Thyroid gland (tissue), 4 donors: ENCODE measurements around the gene ABCA9.

Source experiments
- POLR2A ChIP-seq, 2 donors: fragments of 450-650 bp; IDR thresholded peaks; one replicate each; pipeline ENCODE4 v1.6.1; 2017; ENCODE audit warnings: antibody characterized with exemption in 2 of 2, mild to moderate bottlenecking in 2 of 2, moderate library complexity in 1 of 2
- TF ChIP-seq, protein P1 (sequence below), 6 experiments: fragments of 200-600 bp in 3 of 6; fragments of 450-650 bp in 3 of 6; sonication (generic) in 3 of 6; IDR thresholded peaks; one replicate each; pipeline ENCODE4 v1.5.1; 2016 to 2019; ENCODE audit warnings: antibody characterized with exemption in 6 of 6, mild to moderate bottlenecking in 2 of 6, inconsistent platforms in 1 of 6, moderate library complexity in 1 of 6

DNA sequence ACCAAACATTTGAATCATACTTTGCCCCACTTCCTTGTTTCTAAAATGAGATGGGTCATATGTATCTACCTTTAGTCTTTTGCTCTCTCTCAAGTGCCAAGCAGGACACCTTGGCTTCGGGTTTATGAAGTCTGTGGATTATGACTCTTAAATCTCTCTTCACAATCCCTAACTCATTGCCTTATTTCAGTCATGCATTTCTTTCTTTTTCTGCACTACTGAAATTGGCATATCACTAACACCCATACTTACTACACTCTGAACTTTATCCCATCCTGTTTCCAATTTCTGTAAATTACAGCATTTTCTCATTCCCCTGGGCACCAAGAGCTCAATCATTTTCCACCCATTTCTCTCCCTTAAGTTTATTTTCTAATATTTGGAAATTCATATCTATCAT, 42.0 kb downstream of the ABCA9 start:
- TF ChIP-seq, protein P1, sequence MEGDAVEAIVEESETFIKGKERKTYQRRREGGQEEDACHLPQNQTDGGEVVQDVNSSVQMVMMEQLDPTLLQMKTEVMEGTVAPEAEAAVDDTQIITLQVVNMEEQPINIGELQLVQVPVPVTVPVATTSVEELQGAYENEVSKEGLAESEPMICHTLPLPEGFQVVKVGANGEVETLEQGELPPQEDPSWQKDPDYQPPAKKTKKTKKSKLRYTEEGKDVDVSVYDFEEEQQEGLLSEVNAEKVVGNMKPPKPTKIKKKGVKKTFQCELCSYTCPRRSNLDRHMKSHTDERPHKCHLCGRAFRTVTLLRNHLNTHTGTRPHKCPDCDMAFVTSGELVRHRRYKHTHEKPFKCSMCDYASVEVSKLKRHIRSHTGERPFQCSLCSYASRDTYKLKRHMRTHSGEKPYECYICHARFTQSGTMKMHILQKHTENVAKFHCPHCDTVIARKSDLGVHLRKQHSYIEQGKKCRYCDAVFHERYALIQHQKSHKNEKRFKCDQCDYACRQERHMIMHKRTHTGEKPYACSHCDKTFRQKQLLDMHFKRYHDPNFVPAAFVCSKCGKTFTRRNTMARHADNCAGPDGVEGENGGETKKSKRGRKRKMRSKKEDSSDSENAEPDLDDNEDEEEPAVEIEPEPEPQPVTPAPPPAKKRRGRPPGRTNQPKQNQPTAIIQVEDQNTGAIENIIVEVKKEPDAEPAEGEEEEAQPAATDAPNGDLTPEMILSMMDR (IDR thresholded peaks at IDR 0.05): no peak
- no peak for TF ChIP-seq POLR2A (IDR thresholded peaks at IDR 0.05)
